AG08396 (cell line): ENCODE data around the gene PGRMC2.
A peak's percentile ranks its signal among the peaks of the same experiment; 100 is the strongest.

Source experiments
- DNase-seq: peaks from one replicate; pipeline ENCODE4 v3.0.0; 2012; ENCODE audit warnings: low spot score, mixed read lengths

PGRMC2 gene

DNA sequence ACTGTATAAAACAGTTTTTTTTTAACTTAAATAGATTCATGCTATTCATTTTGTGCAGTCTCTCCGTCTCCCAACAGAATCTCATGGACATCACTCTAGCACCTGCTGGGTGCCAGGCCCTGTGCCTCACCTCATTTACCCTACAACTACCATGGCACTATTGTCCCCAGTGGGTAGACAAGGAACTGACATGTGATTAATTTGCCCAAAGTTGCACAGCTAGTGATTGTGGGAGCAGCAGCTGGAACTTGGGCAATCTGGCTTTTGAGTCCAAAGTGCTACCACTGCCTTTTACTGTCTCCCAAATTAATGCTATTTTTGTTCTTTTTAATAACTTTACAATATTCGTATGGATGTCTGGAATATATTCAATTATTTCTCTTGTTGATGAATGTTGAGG lies 11.2 kb upstream of the PGRMC2 start:
- DNase-seq = no peak

DNA sequence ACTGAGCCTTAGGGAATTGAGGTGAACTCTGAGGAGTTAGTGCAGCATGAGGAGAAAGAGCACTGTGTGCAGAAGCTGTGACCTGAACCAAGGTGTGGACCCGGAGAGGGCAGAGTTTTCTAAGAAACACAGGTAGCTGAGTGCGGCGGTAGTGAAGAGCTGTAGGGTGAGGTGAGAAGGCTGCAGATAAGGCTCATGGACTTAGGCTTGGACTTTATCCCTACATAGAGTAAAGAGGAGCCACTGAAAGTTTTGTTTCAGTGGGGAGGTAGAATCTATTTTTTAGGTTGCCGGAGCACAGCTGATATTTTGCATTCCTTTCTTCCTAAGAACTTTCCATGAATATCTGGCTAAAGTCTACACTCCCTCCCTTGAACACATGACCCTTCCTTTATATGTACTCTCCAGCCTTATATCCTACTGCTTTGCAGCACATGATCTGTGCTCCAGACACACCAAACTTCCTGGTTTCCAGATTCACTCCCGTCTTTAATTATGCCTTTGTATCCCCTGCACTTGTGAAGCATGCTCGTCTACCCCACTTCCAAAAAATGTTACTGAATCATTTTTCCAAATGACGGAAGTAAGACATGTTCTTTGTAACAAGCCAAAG lies 10.6 kb upstream of the PGRMC2 start:
- no peak for DNase-seq

DNA sequence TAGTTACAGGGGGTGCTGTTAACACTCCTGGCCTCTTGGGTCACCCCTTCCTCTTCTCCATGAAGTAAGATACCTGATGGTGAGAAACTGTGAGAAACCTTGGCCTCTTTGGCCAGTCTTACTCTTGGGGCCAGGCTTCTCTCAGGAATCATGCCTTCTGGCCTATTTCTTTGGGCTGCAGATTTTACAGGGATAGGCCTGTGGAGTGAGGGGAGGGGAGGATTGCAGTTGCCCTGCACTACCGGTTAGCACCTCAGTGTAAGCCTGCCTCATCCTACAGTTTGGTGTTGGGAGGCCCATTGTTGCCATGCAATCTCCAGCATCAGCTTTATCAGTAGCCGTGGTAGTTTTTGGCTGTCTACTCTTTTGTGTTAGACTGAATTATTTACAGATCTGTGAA lies 7.6 kb upstream of the PGRMC2 start:
- no peak for DNase-seq

DNA sequence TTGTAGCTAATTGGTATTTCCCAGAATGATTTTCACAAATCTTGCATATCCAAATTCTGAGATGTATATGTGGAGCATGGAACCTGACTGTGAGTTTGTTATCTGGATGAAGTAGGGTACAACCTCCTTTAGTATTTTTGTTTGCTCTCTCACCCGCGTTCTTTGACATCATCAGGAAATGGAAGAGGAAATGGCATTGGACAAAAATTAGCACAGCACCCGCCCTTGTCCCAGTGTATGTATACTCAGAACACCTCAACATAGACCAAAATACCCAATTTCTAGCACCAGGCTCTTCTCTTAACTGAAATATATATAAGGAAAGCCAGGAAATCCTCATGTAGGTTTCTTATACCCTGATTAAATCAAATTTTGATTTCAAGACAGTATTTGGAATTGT lies 6.9 kb upstream of the PGRMC2 start:
- no peak for DNase-seq

DNA sequence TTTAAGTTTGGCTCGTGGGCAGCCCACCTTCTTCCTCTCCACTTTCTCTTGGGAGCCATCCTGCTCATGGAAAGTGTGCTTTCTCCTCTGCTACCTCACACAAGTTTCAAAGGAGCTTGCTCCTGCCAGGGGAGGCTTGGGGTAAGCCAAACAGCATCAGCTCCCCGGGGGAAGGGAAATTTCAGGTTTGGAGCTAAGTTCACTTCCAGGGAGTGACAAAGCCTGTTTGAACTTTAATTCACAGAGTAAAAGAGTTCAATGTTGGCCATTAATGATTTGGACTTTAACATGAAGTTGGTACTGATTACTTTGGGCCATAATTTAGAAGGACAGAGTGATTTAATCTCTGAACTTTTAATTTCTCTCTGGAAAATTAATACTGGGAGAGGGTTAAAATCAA lies 4.7 kb upstream of the PGRMC2 start:
- DNase-seq = no peak

DNA sequence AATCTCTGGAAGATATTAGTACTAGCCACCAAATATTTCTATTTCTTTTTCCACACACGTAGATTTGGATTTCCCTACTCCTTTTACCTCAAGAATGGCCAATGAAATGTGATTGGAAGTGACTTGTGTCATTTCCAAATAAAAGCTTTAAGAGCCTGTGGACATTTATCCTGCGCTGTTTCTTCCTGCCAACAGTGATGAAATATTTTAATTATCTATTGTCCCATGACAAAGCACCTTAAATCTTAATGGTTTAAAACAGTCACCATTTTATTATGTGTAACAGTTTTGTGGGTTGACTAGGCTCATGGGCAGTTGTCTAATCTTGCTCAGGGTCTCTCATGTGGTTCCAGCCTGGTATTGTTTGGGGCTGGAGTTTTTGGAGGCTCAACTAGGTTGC lies 3.5 kb upstream of the PGRMC2 start:
- DNase-seq = no peak

DNA sequence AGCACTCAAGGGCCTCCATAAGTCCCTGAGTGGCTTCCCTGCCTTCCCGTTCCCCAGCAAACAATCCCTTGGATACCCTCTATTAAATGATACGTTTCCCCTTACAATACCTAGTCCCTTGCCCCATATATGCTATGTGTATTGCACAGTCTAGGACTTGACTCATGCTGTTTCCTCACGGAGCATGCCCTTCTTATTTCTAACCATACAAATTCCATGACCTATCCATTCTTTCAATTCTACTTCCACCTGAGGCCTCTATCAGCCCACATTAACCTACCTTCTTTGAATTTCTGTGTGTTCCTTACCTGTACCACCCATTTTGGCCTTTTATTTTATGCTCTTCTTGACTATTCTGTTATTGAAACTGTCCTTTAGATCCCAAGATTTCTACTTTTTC lies 2.9 kb upstream of the PGRMC2 start:
- DNase-seq = no peak

DNA sequence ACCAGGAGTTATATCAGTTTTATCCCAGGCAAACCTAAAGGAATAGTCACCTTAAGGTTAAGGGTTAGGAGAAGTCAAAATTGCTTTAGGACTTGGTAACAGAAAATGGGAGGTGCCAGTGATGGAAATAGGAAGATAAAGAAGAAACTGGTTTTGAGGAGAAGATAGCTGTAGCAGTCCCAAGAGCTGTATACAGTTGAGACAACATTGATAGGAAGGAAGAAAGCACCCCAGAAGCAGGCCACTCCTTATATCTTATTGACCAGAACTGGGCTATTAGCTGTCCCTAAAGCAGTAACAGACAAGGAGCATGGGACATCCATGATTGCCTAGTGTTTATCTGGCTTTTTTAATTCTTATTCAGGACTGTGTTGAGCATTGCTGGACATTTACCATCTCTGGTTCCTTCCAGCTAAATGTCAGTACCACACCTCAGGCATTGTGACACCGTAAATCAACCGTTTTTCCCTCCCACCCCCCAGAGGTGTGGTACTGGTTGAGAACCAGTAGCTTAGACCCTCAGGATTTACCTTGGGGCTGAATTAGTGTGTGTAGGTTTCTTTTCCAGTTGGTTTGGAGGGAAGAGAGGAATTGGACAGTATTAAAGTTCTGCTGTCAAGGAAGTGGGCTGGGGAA lies 2.0 kb upstream of the PGRMC2 start:
- DNase-seq = no peak

DNA sequence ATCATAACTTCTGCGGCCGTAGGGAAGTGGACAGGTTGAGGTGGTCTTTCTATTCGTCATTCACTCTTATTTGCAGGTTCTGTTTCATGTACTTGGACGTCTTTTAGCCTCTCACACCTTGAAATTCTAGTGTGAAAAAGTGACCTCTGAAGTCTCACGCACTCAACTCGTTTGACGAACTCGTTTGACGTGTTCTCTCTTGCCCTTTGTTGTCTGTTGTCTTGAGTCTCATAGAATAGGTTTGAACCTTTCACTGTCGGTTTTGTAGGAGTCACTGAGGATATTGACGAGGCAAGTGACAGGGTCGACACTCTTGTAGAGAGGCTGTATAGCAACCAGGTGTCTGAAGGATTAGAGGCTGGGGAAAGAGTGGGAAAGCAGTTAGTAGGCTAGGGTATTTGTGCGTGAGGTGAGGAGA lies 1.1 kb upstream of the PGRMC2 start:
- peak; percentile 6 for DNase-seq

DNA sequence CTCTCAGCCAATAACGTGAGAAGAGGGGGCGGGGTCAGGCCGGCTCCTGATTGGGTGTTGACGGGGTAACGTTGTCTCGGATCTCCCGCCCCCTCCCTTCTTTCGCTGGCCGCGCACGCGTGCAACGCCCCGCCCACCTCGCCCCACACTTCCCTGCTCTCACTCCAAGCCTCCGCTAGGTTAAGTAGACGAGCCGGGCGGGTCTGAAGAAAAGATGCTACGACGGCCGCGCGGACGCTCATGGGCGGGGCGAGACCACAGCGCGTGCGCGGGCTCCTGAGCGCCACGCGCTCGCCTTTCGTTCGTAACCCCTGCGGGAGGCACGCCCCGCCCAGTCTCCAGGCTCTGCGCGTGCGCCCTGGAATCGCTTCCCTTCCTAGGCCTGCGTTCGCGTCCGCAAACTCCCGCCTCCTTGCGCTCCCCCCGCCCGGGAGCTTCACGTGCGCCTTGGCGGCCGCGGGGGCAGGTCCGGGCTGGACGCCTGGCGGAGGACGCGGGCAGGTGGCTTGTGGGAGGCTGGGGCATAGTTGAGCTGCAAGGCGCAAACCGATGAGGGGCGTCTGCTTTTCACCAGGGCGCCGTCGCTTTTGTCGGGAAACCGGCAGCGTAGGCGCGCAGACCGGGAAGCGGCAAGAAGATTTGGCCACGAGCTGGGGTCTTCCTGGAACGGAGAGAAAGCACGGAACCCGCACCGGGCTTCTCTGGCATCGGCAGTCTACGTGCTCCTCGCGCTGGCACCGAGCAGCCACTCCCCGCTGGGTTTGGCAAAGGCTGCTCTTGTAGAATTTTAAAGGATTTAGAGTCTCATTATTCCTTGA lies 467 bp upstream of the PGRMC2 start:
- DNase-seq = peak; percentile 98

DNA sequence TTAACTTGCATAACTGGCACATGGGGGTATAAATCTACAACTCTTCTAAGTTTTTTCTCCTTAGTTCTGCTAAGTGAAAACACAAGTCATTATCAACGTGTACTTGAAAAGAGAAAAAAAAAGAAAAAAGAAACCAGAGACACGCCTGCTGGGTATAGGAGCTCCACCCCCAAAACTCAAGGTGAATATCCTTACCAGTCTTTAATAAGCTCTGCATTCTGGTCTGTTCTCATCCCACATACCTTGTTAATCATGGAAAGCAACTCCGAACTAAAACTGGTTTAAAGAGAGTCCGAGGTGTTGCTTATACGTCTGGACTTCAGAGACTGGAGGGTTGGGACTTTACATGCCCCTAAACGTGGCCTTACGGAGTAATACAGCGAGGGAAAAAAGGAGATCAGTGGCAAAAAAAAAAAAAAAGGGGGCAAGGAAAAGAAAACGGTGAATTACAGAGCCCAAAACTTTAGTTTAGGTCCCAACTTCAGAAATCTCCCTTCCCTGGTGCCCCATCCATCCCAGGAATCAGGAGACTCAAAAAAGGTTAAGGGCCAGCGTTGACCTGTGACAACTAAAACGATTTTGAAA lies 1.0 kb downstream of the PGRMC2 start:
- peak; percentile 38 for DNase-seq

DNA sequence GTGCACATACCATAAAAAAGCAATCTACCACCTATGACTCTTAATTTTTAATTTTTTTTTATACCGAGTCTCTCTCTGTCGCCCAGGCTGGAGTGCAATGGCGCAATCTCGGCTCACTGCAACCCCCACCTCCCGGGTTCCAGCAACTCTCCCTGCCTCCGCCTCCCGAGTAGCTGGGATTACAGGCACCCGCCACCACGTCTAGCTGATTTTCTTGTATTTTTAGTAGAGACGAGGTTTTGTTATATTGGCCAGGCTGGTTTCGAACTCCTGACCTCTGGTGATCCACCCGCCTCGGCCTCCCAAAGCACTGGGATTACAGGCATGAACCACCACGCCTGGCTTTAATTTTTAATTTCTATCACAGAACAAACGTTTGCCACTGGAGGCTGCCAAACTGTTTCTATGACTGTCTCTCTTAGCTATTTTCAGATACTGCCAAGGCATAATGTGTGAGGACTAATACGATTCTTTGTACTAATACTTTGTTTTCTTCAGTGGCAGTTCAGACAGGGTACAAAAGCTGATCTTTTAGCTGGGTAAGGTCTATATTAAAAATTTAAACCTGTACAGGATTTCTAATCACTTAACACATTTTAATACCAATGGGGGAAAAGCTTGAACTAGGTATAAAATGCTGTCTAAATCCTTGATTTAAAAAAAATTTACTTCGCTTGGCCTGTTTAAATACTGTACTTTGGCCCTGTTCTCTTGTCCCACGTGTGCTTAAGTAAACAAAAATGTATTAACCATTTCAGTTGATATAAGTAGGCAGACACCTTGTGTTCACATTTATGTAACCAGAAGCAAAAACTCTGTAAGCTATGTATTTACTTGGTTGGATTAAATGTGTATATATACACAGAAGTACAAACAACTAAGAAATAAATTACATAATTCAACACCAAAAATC lies 2.3 kb downstream of the PGRMC2 start:
- peak; percentile 26 for DNase-seq

DNA sequence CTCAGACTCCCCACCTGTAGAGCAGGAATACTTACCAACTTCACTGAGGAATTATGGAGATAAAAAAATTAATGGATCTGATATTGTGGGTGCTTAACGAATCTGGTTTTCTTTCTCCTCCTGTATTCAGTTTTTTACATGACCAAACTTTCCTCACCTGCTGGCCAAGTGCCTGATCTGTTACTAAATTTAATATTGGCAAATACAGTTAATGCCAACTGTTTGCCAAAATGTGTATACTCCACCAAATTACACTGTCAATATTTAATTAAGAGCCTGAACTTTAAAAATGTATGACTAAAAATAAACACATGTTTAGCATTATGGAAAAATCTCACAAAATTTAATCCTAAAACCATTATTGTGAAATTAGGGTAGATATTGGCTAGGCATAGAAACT lies 3.3 kb downstream of the PGRMC2 start:
- DNase-seq = no peak

DNA sequence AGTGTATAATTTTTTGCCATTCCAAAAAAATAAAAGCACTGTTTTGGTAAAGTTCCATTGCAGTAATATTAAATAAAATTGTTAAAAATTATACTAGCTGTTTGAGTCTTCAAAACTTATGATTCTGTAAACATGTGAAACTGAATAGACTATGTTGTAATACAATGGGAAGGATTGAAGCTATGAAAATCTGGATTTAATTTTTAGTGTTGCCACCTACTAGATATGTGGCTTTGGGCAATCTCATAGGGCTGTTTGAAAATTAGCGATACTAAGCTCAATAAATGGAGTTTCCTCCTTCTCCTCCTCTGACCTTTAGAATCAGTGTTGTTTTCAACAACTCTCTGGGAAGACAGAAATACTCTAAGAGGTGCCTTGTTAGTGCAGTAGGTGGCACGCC lies 4.5 kb downstream of the PGRMC2 start:
- no peak for DNase-seq

DNA sequence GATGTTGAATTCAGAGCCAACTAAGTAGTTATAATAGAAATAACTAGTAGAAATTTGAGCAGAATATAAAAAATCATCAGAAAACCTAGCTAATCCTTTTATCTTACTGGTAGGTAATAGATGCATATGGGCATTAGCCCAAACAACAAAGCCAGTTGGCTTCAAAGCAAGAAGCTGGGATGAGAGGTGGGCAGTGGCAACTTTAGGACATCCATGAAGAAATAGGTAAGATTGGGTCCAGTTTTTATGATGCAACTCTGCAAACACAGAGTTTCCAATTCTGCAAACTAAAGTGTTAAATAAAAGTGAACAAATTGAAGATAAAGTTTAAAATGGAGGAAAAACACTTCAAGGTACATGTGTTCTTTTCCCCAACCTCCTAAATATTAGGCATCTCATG lies 5.1 kb downstream of the PGRMC2 start:
- DNase-seq = no peak

DNA sequence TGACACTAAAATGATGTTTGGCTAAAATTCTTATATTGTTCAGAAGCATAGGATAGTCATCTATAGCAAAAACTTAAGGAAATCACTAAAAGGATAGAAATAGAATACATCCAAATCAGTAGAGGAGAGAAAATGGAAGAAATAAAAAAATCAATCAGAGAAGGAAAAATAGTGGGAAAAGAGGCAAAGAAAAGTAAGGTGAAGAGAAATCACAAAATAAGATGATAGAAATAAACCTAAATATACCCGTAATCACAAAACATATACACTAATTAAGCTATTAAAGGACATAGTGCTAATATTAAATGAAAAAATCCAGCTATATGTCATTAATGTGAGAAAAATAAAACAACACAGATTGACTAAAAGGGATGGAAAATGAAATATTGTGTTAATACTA lies 6.3 kb downstream of the PGRMC2 start:
- no peak for DNase-seq

DNA sequence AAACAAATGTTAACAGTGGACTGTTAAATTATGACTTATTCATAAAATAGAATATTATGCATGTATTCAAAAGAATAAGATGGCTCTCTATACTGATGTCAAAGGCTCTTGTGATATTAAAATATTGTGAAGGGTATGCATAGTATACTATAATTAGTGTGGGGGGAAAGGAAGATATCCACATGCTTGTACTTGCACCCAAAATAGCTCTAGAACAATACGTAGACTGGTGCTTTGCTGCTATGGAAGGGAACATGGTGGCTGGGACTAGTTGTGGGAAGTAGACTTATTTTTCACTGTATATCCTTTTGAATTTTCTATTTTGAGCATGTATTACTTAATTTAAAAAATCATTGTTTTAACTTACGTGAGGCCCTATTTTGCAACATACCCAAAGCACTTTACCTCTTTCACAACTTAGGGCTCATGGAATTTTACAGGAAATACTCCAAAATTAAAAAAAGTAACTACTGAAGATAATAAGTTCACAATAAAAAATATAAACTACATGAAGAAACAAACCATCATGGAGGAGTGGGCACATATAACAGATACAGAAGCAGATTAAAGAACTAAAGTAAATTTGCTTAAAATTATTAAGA lies 7.9 kb downstream of the PGRMC2 start:
- DNase-seq = no peak

DNA sequence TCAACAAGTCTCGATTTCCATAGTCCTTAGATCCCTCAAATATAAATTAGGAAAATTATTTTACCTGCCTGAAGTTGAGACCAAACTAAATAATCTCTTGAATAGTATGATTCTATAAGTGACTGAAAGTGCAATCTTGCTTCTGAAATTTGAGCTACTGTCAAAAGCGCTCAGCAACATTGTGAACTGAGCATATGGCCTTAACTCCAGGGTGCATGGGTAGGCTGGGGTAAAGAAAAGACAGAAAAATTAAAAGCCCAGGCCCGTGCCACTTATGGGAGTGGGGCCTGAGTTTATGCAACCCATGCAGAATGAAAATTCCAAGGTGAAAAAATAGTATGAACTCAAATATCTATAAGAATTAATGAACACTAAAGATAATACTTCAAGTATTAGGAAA lies 9.8 kb downstream of the PGRMC2 start:
- no peak for DNase-seq

DNA sequence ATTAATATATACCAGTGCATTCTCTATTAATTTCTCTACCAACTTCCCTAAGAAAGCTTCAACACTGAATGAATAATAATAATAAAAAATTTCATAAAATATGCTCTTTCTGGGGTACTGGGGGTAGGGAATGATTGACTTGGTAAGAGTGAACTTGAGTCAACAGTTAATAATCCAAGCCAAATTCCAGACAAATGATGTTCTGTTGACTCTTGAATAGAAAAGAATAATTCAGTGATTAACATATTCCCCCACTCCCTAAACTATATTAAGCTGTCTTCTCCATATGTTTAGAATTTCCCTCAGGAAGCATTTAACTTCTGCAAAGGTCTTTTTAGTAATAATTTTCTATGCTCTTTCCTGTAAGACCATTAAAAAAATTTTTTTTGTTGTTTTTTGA lies 12.3 kb downstream of the PGRMC2 start:
- peak; percentile 25 for DNase-seq

DNA sequence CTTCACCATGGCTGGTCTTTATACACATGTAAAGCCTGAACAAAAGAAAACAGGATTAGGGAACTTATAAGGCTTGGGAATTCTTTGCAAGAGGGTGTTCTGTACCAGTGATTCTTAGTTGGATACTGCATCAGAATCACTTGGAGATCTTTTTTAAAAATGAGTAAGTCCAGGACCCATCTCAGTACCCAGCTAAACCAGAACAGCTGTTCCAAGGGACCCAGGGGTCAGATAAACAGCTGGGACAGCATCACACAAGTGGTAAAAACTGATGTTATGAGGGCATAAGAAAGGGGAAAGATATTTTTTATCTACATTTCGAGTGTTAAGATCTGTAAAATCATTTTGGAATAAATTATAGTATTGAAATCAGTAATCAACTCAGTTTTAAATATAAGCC lies 16.1 kb downstream of the PGRMC2 start:
- DNase-seq = no peak

DNA sequence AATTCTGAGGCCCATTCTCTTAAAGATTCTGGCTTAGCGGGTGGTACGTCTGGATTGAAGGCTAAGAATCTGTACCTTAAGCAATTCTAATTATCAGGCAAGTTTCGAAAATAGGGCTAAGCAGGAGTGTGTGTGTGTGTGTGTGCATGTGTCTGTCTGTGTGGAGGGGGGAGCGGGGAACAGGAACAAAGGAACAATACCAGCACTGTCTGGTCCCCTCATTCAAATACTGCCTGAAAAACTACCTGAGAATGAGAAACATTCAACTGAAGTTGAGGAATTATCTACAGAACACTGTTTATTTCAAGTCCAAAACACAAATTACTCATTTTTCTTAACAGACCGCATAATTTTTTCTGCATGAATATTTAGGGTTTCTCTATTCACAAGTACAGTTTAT lies 18.6 kb downstream of the PGRMC2 start:
- no peak for DNase-seq

DNA sequence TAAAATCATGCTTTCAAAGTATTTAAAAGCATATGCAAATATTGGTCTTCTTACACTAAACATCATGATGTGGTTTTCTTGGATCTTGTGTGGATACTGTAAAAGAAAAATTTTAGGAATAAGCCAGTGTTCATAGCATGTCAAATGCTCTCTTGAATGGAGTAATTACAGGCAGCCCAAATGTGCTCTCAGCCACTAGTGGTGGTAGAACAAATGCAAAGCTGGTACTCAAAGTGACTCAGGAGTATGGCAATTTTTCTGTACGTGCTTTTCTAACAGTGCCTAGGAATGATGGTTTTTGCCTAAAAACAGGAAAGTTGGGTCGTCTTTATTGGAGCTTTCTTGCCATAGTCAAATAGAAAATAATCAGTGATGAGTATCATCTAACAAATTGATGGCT lies 19.9 kb downstream of the PGRMC2 start:
- no peak for DNase-seq
